Pancreas (tissue), 10 donors: ENCODE results near the gene SAMD13. TPM values are rescaled to one million over a fixed set of nuclear protein-coding genes. Genes with fewer than 3 reads are reported as not detected.
A peak's percentile ranks its signal among the peaks of the same experiment; 100 is the strongest.

Source experiments
- ATAC-seq, 4 donors: fragments of 200-7000 bp; cut with Tn5 transposase; one replicate each; pipeline versions ENCODE4 v1.8.0 to v1.9.1; 2020; ENCODE audit warnings: mild to moderate bottlenecking in 4 of 4, moderate library complexity in 4 of 4
- DNase-seq, 6 donors: peaks; one replicate each; pipeline ENCODE4 v3.0.0-alpha.2; 2020
- FAIRE-seq: peaks from 2 replicates; lab custom pipeline; 2012; peaks lifted over from hg19 to GRCh38; lab: Jason Lieb, UNC
- H3K27ac ChIP-seq, 4 donors: fragments of 200-600 bp; sonication (generic); 1 replicate in 3 of 4; 2 replicates in 1 of 4; pipeline versions ENCODE4 v1.5.0 to v1.8.0; 2020
- H3K27me3 ChIP-seq, 4 donors: fragments of 200-600 bp; one replicate each; pipeline ENCODE4 v1.8.0; 2021
- H3K36me3 ChIP-seq, 3 donors: fragments of 200-600 bp; sonication (generic) in 1 of 3; one replicate each; pipeline versions ENCODE4 v1.5.0 to v1.8.0; 2020 to 2021
- H3K4me1 ChIP-seq, 3 donors: fragments of 200-600 bp; one replicate each; pipeline ENCODE4 v1.8.0; 2021
- H3K4me3 ChIP-seq, 4 donors: fragments of 200-600 bp; sonication (generic) in 2 of 4; one replicate each; pipeline versions ENCODE4 v1.5.0 to v1.8.0; 2020 to 2021
- H3K9me3 ChIP-seq, 4 donors: fragments of 200-600 bp; one replicate each; pipeline ENCODE4 v1.8.0; 2021
- WGBS, 2 donors: extraction: QIAGEN DNeasy Blood & Tissue Kit; methylation state at CpG; one replicate each; pipeline ENCODE4 v1.1.7; 2013; 5-methylcytosine and 5-hydroxymethylcytosine counted together
- intact Hi-C, 3 donors: fragments of 100-400 bp; cut with DNase I; formaldehyde crosslinking; loops; one replicate each; pipeline versions ENCODE4 v1.11.1 to v1.14.2; 2022
- polyA plus RNA-seq, 2 donors: library from polyadenylated mRNA; stranded (reverse); fragments of 200-250 nt; gene quantifications; one replicate each; pipeline ENCODE4 v1.2.3, GENCODE V29; 2013
- total RNA-seq, 6 donors: library from RNA; stranded (reverse); fragmentation: NEBNext Ultra II Directional in 4 of 6; extraction: Animal tissue kit (Norgen Biotek cat#: 25700) in 4 of 6; gene quantifications; one replicate each; pipeline versions ENCODE4 v1.2.1 to v1.2.4, GENCODE V29; 2021 to 2023
- TF ChIP-seq, protein P1 (sequence below), 4 donors: fragments of 200-600 bp; sonication (generic) in 3 of 4; IDR thresholded peaks; one replicate each; pipeline versions ENCODE4 v1.5.0 to v1.8.0; 2021; ENCODE audit warnings: antibody characterized with exemption in 4 of 4
- donor health status: healthy with polysubstance abuse.
- donor health status: DM: no; HTN: no; CAD: no; lungs with moderate emphysema.
- donor health status: DM: no; HTN: no; CAD: no.
- donor health status: control.
- donor health status: control.
- donor health status: Bipolar disorder and iron deficiency.
- donor health status: DM: yes; HTN: yes; CAD: no.
- donor health status: DM: no; HTN: no; CAD: no.
- donor health status: DM: no; HTN: no; CAD: no.
- donor health status: DM: yes; HTN: yes; CAD: no.

The SAMD13 gene
- total and polyA plus RNA-seq, 8 donors: 0.57 to 2.6 (median 0.67) TPM

DNA sequence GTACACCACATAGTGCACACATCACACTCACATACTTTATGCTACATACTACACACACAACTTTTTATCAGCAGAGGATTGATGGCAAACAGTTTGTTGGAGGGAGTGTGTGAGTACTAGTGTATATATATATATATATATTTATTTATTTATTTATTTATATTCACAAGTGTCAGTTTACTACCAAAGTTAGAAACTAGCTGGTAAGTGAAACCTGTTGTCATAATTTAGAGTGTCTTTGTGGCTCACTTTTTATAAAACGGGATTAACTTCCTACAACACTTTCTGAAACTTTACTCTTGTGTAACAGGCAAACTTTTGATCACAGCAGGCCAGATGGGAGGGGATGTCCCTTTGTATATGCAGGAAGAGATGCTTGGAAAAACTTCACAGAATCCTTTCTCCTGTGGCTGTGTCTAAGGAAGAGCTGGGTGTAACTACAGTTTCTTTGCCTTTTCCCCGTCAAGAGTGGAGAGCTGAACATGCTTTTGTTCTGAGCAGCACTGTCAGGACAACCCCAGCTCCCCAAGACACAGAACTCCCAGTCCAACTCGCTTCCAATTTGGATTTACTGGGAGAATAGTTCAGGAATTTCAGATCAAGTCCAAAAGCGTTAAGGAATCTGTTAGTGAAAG is 1.9 kb upstream of the SAMD13 start:
- H3K9me3 ChIP-seq: no peaks in the 10 kb centered on the region
- H3K27ac ChIP-seq: peak overlapping the region in 2 of 4 donors; percentile 85 to 86
- peaks cover 0 to 27% (median 23%) of the 10 kb centered on the region in 3 donors for H3K4me1 ChIP-seq
- FAIRE-seq: peak; percentile 9
- H3K36me3 ChIP-seq: no peaks in the 10 kb centered on the region
- 12 to 13% methylated on average over 4 of the region's 4 CpGs for WGBS, 2 donors
- no peak for DNase-seq
- TF ChIP-seq, protein P1, sequence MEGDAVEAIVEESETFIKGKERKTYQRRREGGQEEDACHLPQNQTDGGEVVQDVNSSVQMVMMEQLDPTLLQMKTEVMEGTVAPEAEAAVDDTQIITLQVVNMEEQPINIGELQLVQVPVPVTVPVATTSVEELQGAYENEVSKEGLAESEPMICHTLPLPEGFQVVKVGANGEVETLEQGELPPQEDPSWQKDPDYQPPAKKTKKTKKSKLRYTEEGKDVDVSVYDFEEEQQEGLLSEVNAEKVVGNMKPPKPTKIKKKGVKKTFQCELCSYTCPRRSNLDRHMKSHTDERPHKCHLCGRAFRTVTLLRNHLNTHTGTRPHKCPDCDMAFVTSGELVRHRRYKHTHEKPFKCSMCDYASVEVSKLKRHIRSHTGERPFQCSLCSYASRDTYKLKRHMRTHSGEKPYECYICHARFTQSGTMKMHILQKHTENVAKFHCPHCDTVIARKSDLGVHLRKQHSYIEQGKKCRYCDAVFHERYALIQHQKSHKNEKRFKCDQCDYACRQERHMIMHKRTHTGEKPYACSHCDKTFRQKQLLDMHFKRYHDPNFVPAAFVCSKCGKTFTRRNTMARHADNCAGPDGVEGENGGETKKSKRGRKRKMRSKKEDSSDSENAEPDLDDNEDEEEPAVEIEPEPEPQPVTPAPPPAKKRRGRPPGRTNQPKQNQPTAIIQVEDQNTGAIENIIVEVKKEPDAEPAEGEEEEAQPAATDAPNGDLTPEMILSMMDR (IDR thresholded peaks at IDR 0.05): no peak
- H3K27me3 ChIP-seq: no peaks in the 10 kb centered on the region
- ATAC-seq: peak in 1 of 4 donors; percentile 0
- intact Hi-C loops: no loop called here
- peak overlapping the region in 2 of 4 donors; percentile 75 to 81 for H3K4me3 ChIP-seq

DNA sequence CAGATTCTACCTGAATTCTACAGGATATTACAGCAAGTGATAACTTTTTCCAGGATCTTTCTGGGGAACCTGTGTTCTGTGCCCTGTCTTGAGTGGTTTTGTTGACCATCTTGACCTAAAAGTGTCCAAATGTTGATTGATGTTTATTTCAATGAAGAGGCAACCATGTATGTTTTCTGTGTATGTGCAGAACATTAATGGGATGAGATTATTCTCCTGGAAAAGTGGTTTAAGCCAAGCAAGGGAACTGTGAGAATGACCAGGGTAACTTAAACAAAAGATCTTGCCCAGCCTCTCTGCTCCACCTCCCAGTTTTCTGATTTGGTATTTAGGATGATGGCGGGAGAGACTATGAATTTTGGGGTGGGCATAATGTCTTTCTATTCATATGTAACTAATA is 1.0 kb upstream of the SAMD13 start:
- no peaks in the 10 kb centered on the region for H3K36me3 ChIP-seq
- 75 to 82% methylated on average over 1 of the region's 1 CpG for WGBS, 2 donors
- TF ChIP-seq, protein P1 (IDR thresholded peaks at IDR 0.05): no peak
- FAIRE-seq (no peak), ATAC-seq (no peak), DNase-seq (no peak)
- intact Hi-C loops: no loop called here
- peaks cover 0 to 27% (median 23%) of the 10 kb centered on the region in 3 donors for H3K4me1 ChIP-seq
- H3K9me3 ChIP-seq: no peaks in the 10 kb centered on the region
- H3K27ac ChIP-seq: peak overlapping the region in 2 of 4 donors; percentile 42 to 85
- no peak overlapping the region for H3K4me3 ChIP-seq
- H3K27me3 ChIP-seq: no peaks in the 10 kb centered on the region

DNA sequence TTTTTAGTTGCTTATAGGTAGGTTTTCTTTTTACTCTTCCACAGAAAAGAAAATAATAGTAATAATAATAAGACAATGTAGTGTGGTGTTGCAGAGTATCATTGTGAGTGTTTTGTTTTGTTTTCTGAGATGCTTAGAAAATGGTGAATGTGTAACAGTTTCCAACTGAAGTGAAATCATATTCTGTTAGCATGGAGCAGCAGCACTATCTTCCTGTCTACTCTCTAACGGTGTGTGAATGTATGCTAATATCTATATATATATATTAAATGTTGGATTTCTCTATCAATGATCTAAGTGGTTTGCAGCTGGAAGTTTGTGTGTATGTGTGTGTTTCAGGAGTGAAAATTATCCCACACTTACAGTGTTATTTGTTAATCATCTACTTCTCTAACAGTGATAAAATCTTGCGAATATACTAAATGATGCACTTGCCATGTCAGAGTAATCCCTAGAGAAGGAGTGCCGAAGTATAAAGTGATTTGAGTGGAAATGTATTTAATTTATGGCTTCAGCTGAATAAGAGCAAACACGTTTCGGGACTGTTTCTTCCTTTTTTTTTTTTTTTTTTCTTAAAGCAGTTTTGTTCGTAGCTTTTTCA is 377 bp downstream of the SAMD13 start:
- DNase-seq (no peak), ATAC-seq (no peak), FAIRE-seq (peak; percentile 13)
- peaks cover 0 to 27% (median 23%) of the 10 kb centered on the region in 3 donors for H3K4me1 ChIP-seq
- intact Hi-C loops: no loop called here
- H3K9me3 ChIP-seq: no peaks in the 10 kb centered on the region
- peak overlapping the region in 2 of 4 donors; percentile 22 to 36 for H3K4me3 ChIP-seq
- H3K36me3 ChIP-seq: no peaks in the 10 kb centered on the region
- no peaks in the 10 kb centered on the region for H3K27me3 ChIP-seq
- H3K27ac ChIP-seq: peak overlapping the region in 2 of 4 donors; percentile 42 to 85
- TF ChIP-seq, protein P1 (IDR thresholded peaks at IDR 0.05): no peak
- WGBS, 2 donors: 4 to 5% methylated on average over 6 of the region's 6 CpGs

DNA sequence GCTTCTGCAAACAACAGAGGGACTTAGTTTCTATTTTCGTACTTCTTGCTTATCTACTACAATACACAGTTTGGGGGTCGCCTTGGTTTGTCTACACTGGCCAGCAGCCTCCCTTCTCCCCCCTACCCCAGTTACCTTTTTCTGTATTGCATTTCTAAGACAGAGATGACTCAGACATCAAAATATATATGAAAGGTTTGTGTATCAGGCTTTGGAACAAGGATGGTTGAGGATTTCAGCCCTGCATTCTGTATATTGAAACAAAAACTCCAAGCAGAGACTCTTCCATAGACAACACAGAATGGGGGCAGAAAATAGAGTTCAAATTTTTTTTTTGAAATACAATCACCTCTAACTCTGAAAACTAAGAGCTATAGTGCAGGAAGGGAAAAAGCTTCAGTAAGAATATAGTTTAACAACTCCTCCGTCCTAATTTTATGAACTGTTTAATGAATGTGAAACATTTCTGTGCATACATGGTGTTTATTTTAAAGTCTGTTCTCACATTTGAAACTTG is 1.9 kb downstream of the SAMD13 start:
- FAIRE-seq (peak; percentile 43), DNase-seq (no peak), ATAC-seq (no peak)
- 15 to 17% methylated on average over 3 of the region's 3 CpGs for WGBS, 2 donors
- H3K4me1 ChIP-seq: peaks cover 0 to 27% (median 23%) of the 10 kb centered on the region in 3 donors
- H3K9me3 ChIP-seq: no peaks in the 10 kb centered on the region
- peak overlapping the region in 3 of 4 donors; percentile 0 to 36 (median 22) for H3K4me3 ChIP-seq
- TF ChIP-seq, protein P1 (IDR thresholded peaks at IDR 0.05): no peak
- H3K27me3 ChIP-seq: no peaks in the 10 kb centered on the region
- intact Hi-C loops: no loop called here
- peak overlapping the region in 2 of 4 donors; percentile 69 to 70 for H3K27ac ChIP-seq
- no peaks in the 10 kb centered on the region for H3K36me3 ChIP-seq
